ENCODE data around the gene AIMP1. TPM values are rescaled to one million over a fixed set of nuclear protein-coding genes. Genes with fewer than 3 reads are reported as not detected.

The AIMP1 gene
- total RNA-seq, 3 donors from 2014 or later (not counting 1 experiment from before 2014, with no cell fraction given) = 37.7 to 46.8 (median 40.3) TPM

DNA sequence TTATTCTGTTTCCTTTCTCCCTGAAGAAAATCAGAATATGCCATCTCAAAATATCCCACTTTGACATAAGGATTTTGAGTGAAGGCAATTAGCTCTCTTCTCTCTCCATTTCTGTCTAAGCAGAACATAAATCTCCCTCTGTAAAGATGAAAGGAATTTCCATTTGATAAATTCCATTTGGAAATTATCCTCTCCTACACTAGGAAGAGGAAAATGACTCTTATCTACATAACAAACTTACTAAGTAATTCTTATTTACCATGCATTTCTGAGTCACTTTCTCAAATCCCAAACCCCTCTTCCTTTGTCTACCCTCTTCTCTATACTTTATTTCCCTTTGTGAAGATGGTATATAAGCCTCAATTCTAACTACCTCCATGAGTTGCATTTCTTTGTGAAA lies 11.7 kb upstream of the AIMP1 start:
- Mint-ChIP-seq H3K27me3 (ENCODE audit: low read depth in 2 of 2) (no peaks in the 10 kb centered on the region), H3K36me3 (no peaks in the 10 kb centered on the region), H3K27ac (no peak overlapping the region), H3K9me3 (no peaks in the 10 kb centered on the region), H3K4me1 (peaks cover 7 to 15% of the 10 kb centered on the region in 2 donors), H3K4me3 (no peak overlapping the region)
- intact Hi-C loops (cut with micrococcal nuclease) = no loop called here
- H3K4me3 ChIP-seq (ENCODE audit: low read length) = no peak overlapping the region
- H3K27ac ChIP-seq (ENCODE audit: low read length) = no peak overlapping the region
- no peaks in the 10 kb centered on the region for H3K27me3 ChIP-seq (ENCODE audit: control insufficient read depth, insufficient read depth, low read length)
- peaks cover 13% of the 10 kb centered on the region for H3K36me3 ChIP-seq (ENCODE audit: control insufficient read depth, insufficient read depth, low read length)
- DNase-seq (no peak), ATAC-seq (no peak)
- H3K4me1 ChIP-seq (ENCODE audit: control insufficient read depth, insufficient read depth, low read length) = no peaks in the 10 kb centered on the region
- TF ChIP-seq, protein P1, sequence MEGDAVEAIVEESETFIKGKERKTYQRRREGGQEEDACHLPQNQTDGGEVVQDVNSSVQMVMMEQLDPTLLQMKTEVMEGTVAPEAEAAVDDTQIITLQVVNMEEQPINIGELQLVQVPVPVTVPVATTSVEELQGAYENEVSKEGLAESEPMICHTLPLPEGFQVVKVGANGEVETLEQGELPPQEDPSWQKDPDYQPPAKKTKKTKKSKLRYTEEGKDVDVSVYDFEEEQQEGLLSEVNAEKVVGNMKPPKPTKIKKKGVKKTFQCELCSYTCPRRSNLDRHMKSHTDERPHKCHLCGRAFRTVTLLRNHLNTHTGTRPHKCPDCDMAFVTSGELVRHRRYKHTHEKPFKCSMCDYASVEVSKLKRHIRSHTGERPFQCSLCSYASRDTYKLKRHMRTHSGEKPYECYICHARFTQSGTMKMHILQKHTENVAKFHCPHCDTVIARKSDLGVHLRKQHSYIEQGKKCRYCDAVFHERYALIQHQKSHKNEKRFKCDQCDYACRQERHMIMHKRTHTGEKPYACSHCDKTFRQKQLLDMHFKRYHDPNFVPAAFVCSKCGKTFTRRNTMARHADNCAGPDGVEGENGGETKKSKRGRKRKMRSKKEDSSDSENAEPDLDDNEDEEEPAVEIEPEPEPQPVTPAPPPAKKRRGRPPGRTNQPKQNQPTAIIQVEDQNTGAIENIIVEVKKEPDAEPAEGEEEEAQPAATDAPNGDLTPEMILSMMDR (IDR thresholded peaks at IDR 0.05) = no peak
- H3K9me3 ChIP-seq (ENCODE audit: control insufficient read depth, insufficient read depth, low read length) = no peaks in the 10 kb centered on the region

- no peak overlapping the region for H3K4me3 ChIP-seq (ENCODE audit: low read length)
- H3K27ac Mint-ChIP-seq = no peak overlapping the region
- H3K27me3 ChIP-seq (ENCODE audit: control insufficient read depth, insufficient read depth, low read length) = no peaks in the 10 kb centered on the region
- H3K27me3 Mint-ChIP-seq (ENCODE audit: low read depth in 2 of 2) = no peaks in the 10 kb centered on the region
- no peak for DNase-seq
- intact Hi-C loops (cut with micrococcal nuclease) = no loop called here
- H3K9me3 Mint-ChIP-seq = no peaks in the 10 kb centered on the region
- ATAC-seq = no peak
- WGBS (ENCODE audit: insufficient coverage) = 97% methylated on average over 4 of the region's 4 CpGs
- no peaks in the 10 kb centered on the region for H3K4me1 ChIP-seq (ENCODE audit: control insufficient read depth, insufficient read depth, low read length)
- no peak overlapping the region for H3K27ac ChIP-seq (ENCODE audit: low read length)
- peaks cover 13% of the 10 kb centered on the region for H3K36me3 ChIP-seq (ENCODE audit: control insufficient read depth, insufficient read depth, low read length)
- no peak overlapping the region for H3K4me3 Mint-ChIP-seq
- H3K36me3 Mint-ChIP-seq = no peaks in the 10 kb centered on the region
- peaks cover 7 to 20% of the 10 kb centered on the region in 2 donors for H3K4me1 Mint-ChIP-seq
- no peaks in the 10 kb centered on the region for H3K9me3 ChIP-seq (ENCODE audit: control insufficient read depth, insufficient read depth, low read length)
- TF ChIP-seq, protein P1 (IDR thresholded peaks at IDR 0.05) = no peak
Measured at GRCh38 chr4:106305435-106306055, 10.8 kb upstream of the AIMP1 start.

GRCh38 chr4:106306561-106306960 lies 9.8 kb upstream of the AIMP1 start:
- Histone ChIP-seq H3K4me3 (ENCODE audit: low read length) (no peak overlapping the region), H3K27me3 (ENCODE audit: control insufficient read depth, insufficient read depth, low read length) (no peaks in the 10 kb centered on the region), H3K9me3 (ENCODE audit: control insufficient read depth, insufficient read depth, low read length) (no peaks in the 10 kb centered on the region), H3K27ac (ENCODE audit: low read length) (no peak overlapping the region), H3K36me3 (ENCODE audit: control insufficient read depth, insufficient read depth, low read length) (peaks cover 13% of the 10 kb centered on the region), H3K4me1 (ENCODE audit: control insufficient read depth, insufficient read depth, low read length) (no peaks in the 10 kb centered on the region)
- H3K9me3 Mint-ChIP-seq = no peaks in the 10 kb centered on the region
- DNase-seq (no peak), ATAC-seq (no peak)
- TF ChIP-seq, protein P1 (IDR thresholded peaks at IDR 0.05) = no peak
- H3K4me3 Mint-ChIP-seq = no peak overlapping the region
- H3K4me1 Mint-ChIP-seq = peaks cover 7 to 18% of the 10 kb centered on the region in 2 donors
- H3K27ac Mint-ChIP-seq = no peak overlapping the region
- no peaks in the 10 kb centered on the region for H3K27me3 Mint-ChIP-seq (ENCODE audit: low read depth in 2 of 2)
- intact Hi-C loops (cut with micrococcal nuclease) = no loop called here
- no peaks in the 10 kb centered on the region for H3K36me3 Mint-ChIP-seq

DNA sequence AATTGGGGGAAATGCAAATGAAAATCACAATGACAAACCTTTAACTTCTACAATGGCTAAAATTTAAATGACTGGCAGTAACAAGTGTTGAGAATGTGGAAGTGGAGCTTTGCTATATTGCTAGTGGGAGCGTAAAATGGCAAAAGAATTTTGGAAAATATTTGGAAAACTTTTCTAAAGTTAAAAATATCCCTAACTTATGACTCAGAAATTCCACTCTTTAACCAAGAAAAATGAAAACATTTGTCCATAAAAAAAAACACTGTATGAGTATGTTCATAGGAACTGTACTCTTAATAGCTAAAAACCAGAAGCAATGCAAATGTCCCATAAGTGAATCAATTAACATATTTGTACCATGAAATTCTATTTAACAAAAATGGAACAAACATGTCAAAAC lies 4.0 kb upstream of the AIMP1 start:
- no peak overlapping the region for H3K4me3 ChIP-seq (ENCODE audit: low read length)
- no peaks in the 10 kb centered on the region for H3K36me3 Mint-ChIP-seq
- DNase-seq (no peak), ATAC-seq (no peak)
- H3K4me1 Mint-ChIP-seq = peaks cover 0 to 25% of the 10 kb centered on the region in 2 donors
- peaks cover 15% of the 10 kb centered on the region for H3K4me1 ChIP-seq (ENCODE audit: control insufficient read depth, insufficient read depth, low read length)
- H3K4me3 Mint-ChIP-seq = no peak overlapping the region
- no peak overlapping the region for H3K27ac ChIP-seq (ENCODE audit: low read length)
- H3K27ac Mint-ChIP-seq = peak overlapping the region in 1 of 2 donors; percentile 21
- TF ChIP-seq, protein P1 (IDR thresholded peaks at IDR 0.05) = no peak
- H3K9me3 ChIP-seq (ENCODE audit: control insufficient read depth, insufficient read depth, low read length) = no peaks in the 10 kb centered on the region
- H3K27me3 Mint-ChIP-seq (ENCODE audit: low read depth in 2 of 2) = no peaks in the 10 kb centered on the region
- intact Hi-C loops (cut with micrococcal nuclease) = loop anchor here (10.0 kb wide), 1 partner anchor 1168 kb away; the partner anchor contains the start of gene TET2
- H3K36me3 ChIP-seq (ENCODE audit: control insufficient read depth, insufficient read depth, low read length) = peaks cover 6% of the 10 kb centered on the region
- WGBS (ENCODE audit: insufficient coverage) = no CpG with 5 or more reads among the region's 1 CpG
- H3K27me3 ChIP-seq (ENCODE audit: control insufficient read depth, insufficient read depth, low read length) = no peaks in the 10 kb centered on the region
- H3K9me3 Mint-ChIP-seq = no peaks in the 10 kb centered on the region

All from natural killer cell (primary cell).